B cell (primary cell): ENCODE results near the gene CNNM4. TPM values are rescaled to one million over a fixed set of nuclear protein-coding genes. Genes with fewer than 3 reads are reported as not detected.

Experiments used
- ATAC-seq: fragments of 200-7000 bp; cut with Tn5 transposase; one replicate; pipeline ENCODE4 v1.10.0; 2021; ENCODE audit warnings: low read depth, mild to moderate bottlenecking, moderate number of reproducible peaks, moderate library complexity
- CTCF ChIA-PET: fragments of 350-600 bp; sonication (Branson Sonifier 250); formaldehyde crosslinking; loops from one replicate; lab custom pipeline; 2021; ENCODE audit warnings: antibody characterized with exemption, inconsistent platforms; lab: Charles Lee
- POLR2A ChIA-PET: fragments of 350-600 bp; sonication (Branson Sonifier 250); formaldehyde crosslinking; loops from one replicate; lab custom pipeline; 2021; ENCODE audit warnings: antibody characterized with exemption; lab: Charles Lee
- DNase-seq: peaks from one replicate; pipeline ENCODE4 v3.0.0; 2013
- H2AFZ ChIP-seq: 2 replicates; pipeline ENCODE4 v1.6.1; 2012; ENCODE audit warnings: mild to moderate bottlenecking, low read depth, low read length; ENCODE audit not compliant: insufficient read depth, poor library complexity, severe bottlenecking
- H3K27ac ChIP-seq, 2 donors: 1 replicate in 1 of 2; 2 replicates in 1 of 2; pipeline ENCODE4 v1.5.1; 2012 to 2013; ENCODE audit warnings: low read length in 2 of 2, mild to moderate bottlenecking in 2 of 2, moderate library complexity in 1 of 2
- H3K27me3 ChIP-seq, 4 experiments: fragments of 200-600 bp in 1 of 4; sonication (generic) in 1 of 4; replicated peaks in 1 of 4; 1 replicate in 2 of 4; 2 replicates in 2 of 4; pipeline versions ENCODE4 v1.6.1 to v1.7.0; 2013 to 2016; ENCODE audit warnings: low read length in 3 of 4, mild to moderate bottlenecking in 2 of 4, mixed read lengths in 1 of 4, moderate library complexity in 1 of 4; ENCODE audit not compliant: insufficient read depth in 4 of 4, control insufficient read depth in 3 of 4; ENCODE audit errors: control extremely low read depth in 1 of 4
- H3K36me3 ChIP-seq, 2 experiments: replicated peaks in 1 of 2; 1 replicate in 1 of 2; 2 replicates in 1 of 2; pipeline versions ENCODE4 v1.6.1 to v1.7.1; 2013; ENCODE audit warnings: low read length in 1 of 2; ENCODE audit not compliant: insufficient read depth in 2 of 2, control insufficient read depth in 1 of 2; ENCODE audit errors: control extremely low read depth in 1 of 2, extremely low read depth in 1 of 2
- H3K4me1 ChIP-seq, 2 donors: fragments of 200-600 bp in 1 of 2; sonication (generic) in 1 of 2; 1 replicate in 1 of 2; 2 replicates in 1 of 2; pipeline versions ENCODE4 v1.5.1 to v1.6.1; 2013 to 2017; ENCODE audit warnings: low read length in 2 of 2; ENCODE audit not compliant: control insufficient read depth in 2 of 2, insufficient read depth in 2 of 2
- H3K4me2 ChIP-seq: replicated peaks from 2 replicates; pipeline ENCODE3; 2012; ENCODE audit warnings: mild to moderate bottlenecking, low read depth, low read length; ENCODE audit not compliant: poor library complexity, severe bottlenecking
- H3K4me3 ChIP-seq, 5 experiments: fragments of 200-600 bp in 1 of 5; sonication (generic) in 1 of 5; 1 replicate in 3 of 5; 2 replicates in 2 of 5; pipeline versions ENCODE4 v1.5.1 to v1.7.0; 2011 to 2016; ENCODE audit warnings: low read length in 4 of 5, mild to moderate bottlenecking in 4 of 5, low read depth in 2 of 5, control low read depth in 1 of 5, moderate library complexity in 1 of 5; ENCODE audit not compliant: insufficient read depth in 1 of 5; ENCODE audit errors: control extremely low read depth in 1 of 5, extremely low read depth in 1 of 5
- H3K79me2 ChIP-seq: fragments of 200-600 bp; sonication (generic); one replicate; pipeline ENCODE4 v1.6.0; 2016; ENCODE audit warnings: low read length; ENCODE audit not compliant: control insufficient read depth, insufficient read depth
- H3K9ac ChIP-seq: fragments of 200-600 bp; sonication (generic); 2 replicates; pipeline ENCODE4 v1.6.1; 2017; ENCODE audit warnings: mild to moderate bottlenecking, low read length, moderate library complexity
- H3K9me3 ChIP-seq, 3 donors: one replicate each; pipeline versions ENCODE4 v1.6.1 to v1.7.1; 2013; ENCODE audit warnings: low read length in 2 of 3; ENCODE audit not compliant: control insufficient read depth in 2 of 3, insufficient read depth in 1 of 3; ENCODE audit errors: control extremely low read depth in 1 of 3
- H4K20me1 ChIP-seq: 2 replicates; pipeline ENCODE4 v1.6.0; 2012; ENCODE audit warnings: mild to moderate bottlenecking, low read length; ENCODE audit not compliant: insufficient read depth, control insufficient read depth, poor library complexity, severe bottlenecking
- H3K27ac Mint-ChIP-seq: one replicate; pipeline ENCODE4 v1.8.0; 2021; ENCODE audit warnings: mixed read lengths
- H3K27me3 Mint-ChIP-seq: one replicate; pipeline ENCODE4 v1.8.0; 2021; ENCODE audit warnings: mixed read lengths
- H3K4me1 Mint-ChIP-seq: one replicate; pipeline ENCODE4 v1.8.0; 2021; ENCODE audit warnings: mixed read lengths
- H3K4me3 Mint-ChIP-seq: one replicate; pipeline ENCODE4 v1.8.0; 2021; ENCODE audit warnings: mixed read lengths
- H3K9me3 Mint-ChIP-seq: one replicate; pipeline ENCODE4 v1.8.0; 2022; ENCODE audit warnings: mixed read lengths; ENCODE audit not compliant: insufficient read depth
- EZH2 ChIP-seq: IDR thresholded peaks from 2 replicates; pipeline ENCODE4 v1.6.1; 2012; ENCODE audit warnings: borderline replicate concordance, low read depth, mild to moderate bottlenecking, moderate library complexity, low read length; ENCODE audit not compliant: insufficient read depth, poor library complexity, severe bottlenecking
- WGBS: methylation state at CpG from one replicate; pipeline ENCODE4 v1.1.5; 2013; ENCODE audit warnings: missing lambda C conversion rate; ENCODE audit not compliant: insufficient coverage; 5-methylcytosine and 5-hydroxymethylcytosine counted together
- intact Hi-C: fragments of 100-400 bp; cut with micrococcal nuclease; formaldehyde crosslinking; loops from one replicate; pipeline ENCODE4 v1.10.0; 2022
- polyA plus RNA-seq: library from polyadenylated mRNA; depleted of rRNA; stranded (reverse); fragments of >200 nt; gene quantifications from 2 replicates; pipeline ENCODE4 v1.2.3, GENCODE V29; 2012
- total RNA-seq, 2 donors: library from RNA; stranded (reverse); fragments of 120-200 nt in 1 of 2; gene quantifications; 1 replicate in 1 of 2; 2 replicates in 1 of 2; pipeline versions ENCODE4 v1.2.3 to v1.2.4, GENCODE V29; 2013 to 2022
- TF ChIP-seq, protein P1 (sequence below): fragments of 200-600 bp; IDR thresholded peaks from one replicate; pipeline ENCODE4 v1.8.0; 2022; ENCODE audit warnings: antibody characterized with exemption, mild to moderate bottlenecking

Gene CNNM4
- total and polyA plus RNA-seq, 2 donors (not counting 1 experiment from before 2014, with no cell fraction given) = 15.1 to 24.0 TPM

DNA sequence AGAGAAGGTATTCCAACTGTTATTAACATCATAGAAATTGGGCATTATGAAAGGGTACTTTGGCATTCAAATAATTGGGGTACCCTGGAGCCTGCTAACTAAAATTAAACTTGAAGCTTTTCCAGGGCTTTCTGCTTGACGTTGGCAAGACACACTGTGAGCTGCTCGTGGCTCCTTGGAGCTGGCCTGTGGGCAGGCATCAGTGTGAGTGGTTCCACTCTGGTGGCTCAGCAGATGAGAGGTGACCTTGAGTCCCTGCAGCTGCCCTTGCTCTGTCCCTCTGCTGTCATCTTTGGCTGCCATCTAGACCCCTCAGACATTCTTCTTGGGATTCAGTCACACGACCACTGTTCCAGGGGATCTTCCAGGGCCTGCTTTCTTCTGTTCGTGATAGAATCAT is 62.1 kb downstream of the CNNM4 start:
- H3K79me2 ChIP-seq = peaks cover 56% of the 10 kb centered on the region
- H4K20me1 ChIP-seq = peaks cover 83% of the 10 kb centered on the region

DNA sequence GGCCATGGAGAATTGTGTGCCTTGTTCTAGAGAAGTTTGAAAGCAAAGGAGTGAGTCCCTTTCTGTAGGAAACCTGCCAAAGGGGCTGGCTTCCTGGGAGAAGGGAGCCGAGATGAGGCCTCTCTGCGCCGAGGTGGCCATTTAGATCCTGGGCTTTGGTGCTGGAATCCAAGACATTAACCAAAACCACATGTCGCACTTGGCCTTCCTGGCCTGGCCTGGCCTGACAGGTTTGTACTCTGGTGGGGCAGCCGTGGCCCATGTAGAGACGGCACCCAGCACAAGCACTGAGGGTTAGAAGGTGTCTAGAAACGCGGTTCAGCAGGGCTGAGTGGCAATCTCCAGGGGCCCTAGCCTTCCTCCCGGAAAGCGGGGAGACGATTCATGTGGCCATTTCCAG is 62.5 kb downstream of the CNNM4 start:
- intact Hi-C loops = no loop called here
- H3K9me3 ChIP-seq = no peaks in the 10 kb centered on the region
- no peak overlapping the region for H3K4me3 Mint-ChIP-seq
- H3K27me3 ChIP-seq = no peaks in the 10 kb centered on the region
- no peak overlapping the region for H3K27ac ChIP-seq
- ATAC-seq (no peak), DNase-seq (no peak)
- POLR2A ChIA-PET = no interaction called here
- WGBS = 98% methylated on average over 9 of the region's 11 CpGs
- CTCF ChIA-PET = no interaction called here
- no peak overlapping the region for H3K9ac ChIP-seq
- H3K27me3 Mint-ChIP-seq = no peaks in the 10 kb centered on the region
- H3K4me3 ChIP-seq = no peak overlapping the region
- H3K4me1 Mint-ChIP-seq = peaks cover 40% of the 10 kb centered on the region
- no peak overlapping the region for H3K4me2 ChIP-seq
- H3K79me2 ChIP-seq = peaks cover 52% of the 10 kb centered on the region
- no peak for TF ChIP-seq EZH2
- TF ChIP-seq, protein P1, sequence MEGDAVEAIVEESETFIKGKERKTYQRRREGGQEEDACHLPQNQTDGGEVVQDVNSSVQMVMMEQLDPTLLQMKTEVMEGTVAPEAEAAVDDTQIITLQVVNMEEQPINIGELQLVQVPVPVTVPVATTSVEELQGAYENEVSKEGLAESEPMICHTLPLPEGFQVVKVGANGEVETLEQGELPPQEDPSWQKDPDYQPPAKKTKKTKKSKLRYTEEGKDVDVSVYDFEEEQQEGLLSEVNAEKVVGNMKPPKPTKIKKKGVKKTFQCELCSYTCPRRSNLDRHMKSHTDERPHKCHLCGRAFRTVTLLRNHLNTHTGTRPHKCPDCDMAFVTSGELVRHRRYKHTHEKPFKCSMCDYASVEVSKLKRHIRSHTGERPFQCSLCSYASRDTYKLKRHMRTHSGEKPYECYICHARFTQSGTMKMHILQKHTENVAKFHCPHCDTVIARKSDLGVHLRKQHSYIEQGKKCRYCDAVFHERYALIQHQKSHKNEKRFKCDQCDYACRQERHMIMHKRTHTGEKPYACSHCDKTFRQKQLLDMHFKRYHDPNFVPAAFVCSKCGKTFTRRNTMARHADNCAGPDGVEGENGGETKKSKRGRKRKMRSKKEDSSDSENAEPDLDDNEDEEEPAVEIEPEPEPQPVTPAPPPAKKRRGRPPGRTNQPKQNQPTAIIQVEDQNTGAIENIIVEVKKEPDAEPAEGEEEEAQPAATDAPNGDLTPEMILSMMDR = no peak
- peaks cover 0 to 62% of the 10 kb centered on the region in 2 experiments for H3K36me3 ChIP-seq
- H4K20me1 ChIP-seq = peaks cover 79% of the 10 kb centered on the region
- peaks cover 17 to 20% of the 10 kb centered on the region in 2 donors for H3K4me1 ChIP-seq
- no peak overlapping the region for H3K27ac Mint-ChIP-seq
- H2AFZ ChIP-seq = no peak overlapping the region
- H3K9me3 Mint-ChIP-seq = no peaks in the 10 kb centered on the region

More for the DNA sequence above, 62.1 kb downstream of the CNNM4 start:
- Histone ChIP-seq H3K4me1 (peaks cover 21 to 24% of the 10 kb centered on the region in 2 donors), H3K9me3 (no peaks in the 10 kb centered on the region), H3K9ac (no peak overlapping the region), H3K27me3 (no peaks in the 10 kb centered on the region), H2AFZ (no peak overlapping the region), H3K4me2 (no peak overlapping the region), H3K27ac (no peak overlapping the region), H3K36me3 (peaks cover 0 to 60% of the 10 kb centered on the region in 2 experiments), H3K4me3 (no peak overlapping the region)
- H3K4me3 Mint-ChIP-seq = no peak overlapping the region
- TF ChIP-seq, protein P1 = no peak
- TF ChIP-seq EZH2 = no peak
- no peak for ATAC-seq
- DNase-seq = no peak
- peaks cover 44% of the 10 kb centered on the region for H3K4me1 Mint-ChIP-seq
- ChIA-PET POLR2A (interaction anchor here (0.5 kb wide), 1 partner anchor 36 kb away, joined by 5 read pairs; no protein-coding TSS in a partner anchor), CTCF (no interaction called here)
- intact Hi-C loops = no loop called here
- H3K27me3 Mint-ChIP-seq = no peaks in the 10 kb centered on the region
- H3K27ac Mint-ChIP-seq = no peak overlapping the region
- 92% methylated on average over 4 of the region's 4 CpGs for WGBS
- H3K9me3 Mint-ChIP-seq = no peaks in the 10 kb centered on the region
